ENCODE measurements around the gene U2AF1.
"Not testable (repeated sequence)": the region's sequence is repeated elsewhere in the genome, so short reads cannot be mapped to it uniquely, and the experiment has no call there.

U2AF1 gene

DNA sequence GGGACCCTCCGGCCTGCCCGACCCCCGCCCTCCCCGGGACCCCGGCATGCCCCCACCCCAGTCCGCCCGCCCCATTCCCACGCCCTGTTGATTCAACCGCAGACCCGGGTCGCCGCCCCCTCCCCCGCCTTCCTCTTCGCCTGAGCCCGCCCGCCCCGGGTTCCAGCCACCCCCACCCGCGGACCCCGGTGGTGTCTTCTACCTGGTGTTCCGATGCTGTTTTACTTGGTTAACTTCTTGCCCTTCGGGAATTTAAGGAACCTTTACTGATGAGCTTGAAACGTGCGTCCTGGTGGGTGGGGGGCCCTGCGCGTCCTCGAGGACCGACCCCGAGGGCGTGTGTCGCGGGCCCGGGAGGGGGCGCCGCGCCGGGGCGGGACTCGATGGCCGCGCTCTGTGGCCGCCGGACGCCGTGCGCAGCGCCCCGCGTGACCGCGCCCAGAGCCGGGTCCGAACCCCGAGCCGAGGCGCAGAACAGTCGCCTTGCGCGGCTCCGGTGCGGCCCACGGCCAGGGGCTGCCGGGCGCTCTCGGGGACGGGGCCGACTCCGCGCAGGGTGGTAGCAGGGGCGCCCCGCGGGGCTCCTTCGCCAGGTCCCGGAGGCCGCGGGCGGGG, 31.2 kb downstream of the U2AF1 start:
- not testable (repeated sequence) for DNase-seq

GRCh38 chr21:43075170-43076022, 32.0 kb downstream of the U2AF1 start, which contains the start of gene CBS:
CBS (minus strand) TSS chr21:43075835; CDS start chr21:43072193, 3,642 bp downstream.
- not testable (repeated sequence) for DNase-seq

DNA sequence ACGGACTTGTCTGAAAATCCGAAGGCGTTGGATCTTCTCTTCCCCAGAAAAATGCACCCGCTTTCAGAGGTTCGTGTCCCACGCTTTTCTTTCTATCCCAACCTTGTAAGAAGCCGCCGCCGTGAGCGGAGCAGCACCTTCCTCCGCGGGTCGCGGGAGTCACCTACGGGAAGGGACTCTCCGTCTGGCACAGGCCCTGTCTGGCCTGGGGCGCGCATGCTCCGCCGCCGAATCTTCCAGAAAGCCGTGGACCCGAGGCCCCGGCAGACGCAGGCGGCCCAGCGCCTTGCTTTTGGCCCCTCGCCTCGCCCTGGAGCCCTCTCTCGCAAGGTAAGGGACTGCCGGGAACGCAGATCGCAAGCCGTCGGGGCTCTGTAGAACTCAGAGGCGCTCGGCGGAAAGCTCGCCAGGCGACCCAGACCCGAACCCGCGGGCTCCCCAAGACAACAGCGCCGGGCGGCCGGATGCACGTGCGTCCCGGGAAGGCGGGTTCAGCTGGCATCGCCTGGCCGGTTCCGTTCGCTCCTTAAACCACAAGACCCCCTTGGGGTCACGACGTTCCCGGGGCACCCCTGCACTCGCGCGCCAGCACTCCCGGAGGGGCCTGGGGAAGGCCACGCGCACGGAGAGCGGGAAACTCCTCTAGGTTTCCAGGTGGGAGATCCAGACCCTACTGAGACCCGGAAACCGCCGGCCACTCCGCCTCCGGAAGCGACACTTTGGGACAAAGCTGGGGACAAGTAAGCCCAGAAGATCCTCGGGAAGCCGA, 32.8 kb downstream of the U2AF1 start:
- DNase-seq = not testable (repeated sequence)

- not testable (repeated sequence) for DNase-seq
These were observed 34.6 kb downstream of the U2AF1 start for GRCh38 chr21:43072742-43073141.

DNA sequence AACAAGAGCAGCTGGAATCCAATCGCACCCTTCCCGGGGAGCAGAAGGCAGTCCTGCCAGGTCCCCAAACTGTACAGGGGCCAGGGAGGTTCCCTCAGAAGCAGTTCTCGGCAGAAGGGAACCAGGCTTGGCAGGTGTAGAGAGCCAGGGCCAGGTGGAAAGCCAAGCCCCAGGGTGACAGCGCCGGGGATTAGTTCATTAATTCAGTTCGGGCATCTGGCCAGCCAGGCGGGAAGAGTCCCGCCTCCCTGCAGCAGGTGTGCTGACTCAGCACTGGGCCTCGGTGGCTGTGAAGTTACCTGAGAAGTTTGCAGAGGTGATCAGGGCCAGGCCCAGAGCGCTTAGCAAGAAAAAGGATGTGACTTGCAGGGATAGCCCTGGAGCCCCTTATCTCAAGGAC, 37.7 kb downstream of the U2AF1 start:
- not testable (repeated sequence) for DNase-seq

- not testable (repeated sequence) for DNase-seq
These were observed 39.3 kb downstream of the U2AF1 start for GRCh38 chr21:43068065-43068464.

DNA sequence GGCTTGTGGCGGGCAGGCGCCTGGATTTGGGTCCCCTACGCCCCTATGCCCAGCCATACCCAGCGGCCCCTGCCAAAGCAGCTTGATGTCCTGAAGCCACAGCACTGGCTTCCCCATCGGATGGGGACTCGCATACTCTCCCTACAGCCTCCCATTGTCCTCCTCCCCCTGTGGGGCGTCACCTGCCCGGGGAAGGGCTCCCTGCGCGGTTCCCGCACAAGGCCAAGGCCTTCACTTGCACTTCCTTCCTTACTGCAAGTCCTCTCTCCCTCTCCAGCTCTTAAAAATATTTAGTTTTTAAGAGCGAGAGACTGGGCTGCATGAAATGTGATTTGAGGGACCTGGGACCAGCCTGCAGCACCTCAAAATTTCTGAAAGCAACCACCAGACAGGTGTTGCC, 40.7 kb downstream of the U2AF1 start:
- DNase-seq = not testable (repeated sequence)

DNA sequence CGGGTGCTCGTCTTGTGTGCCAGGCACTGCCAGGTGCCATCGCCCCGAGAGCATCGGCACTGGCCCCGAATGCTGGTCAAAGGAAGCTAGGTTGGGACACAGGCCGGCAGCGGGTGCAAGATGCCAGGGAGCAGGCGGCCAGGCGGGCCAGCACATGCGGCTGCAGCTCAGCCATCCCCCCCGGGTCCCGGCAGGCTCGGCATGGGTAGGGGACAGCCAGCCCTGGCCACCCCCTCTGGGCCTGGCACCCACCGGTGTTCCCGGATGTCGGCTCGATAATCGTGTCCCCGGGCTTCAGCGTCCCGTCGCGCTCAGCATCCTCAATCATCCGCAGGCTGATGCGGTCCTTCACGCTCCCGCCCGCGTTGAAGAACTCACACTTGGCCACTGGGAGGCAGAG, 41.4 kb downstream of the U2AF1 start:
- DNase-seq = not testable (repeated sequence)

- DNase-seq = not testable (repeated sequence)
These were observed 43.0 kb downstream of the U2AF1 start for GRCh38 chr21:43064265-43064917.

GRCh38 chr21:43062955-43063664, 44.3 kb downstream of the U2AF1 start:
- not testable (repeated sequence) for DNase-seq

DNA sequence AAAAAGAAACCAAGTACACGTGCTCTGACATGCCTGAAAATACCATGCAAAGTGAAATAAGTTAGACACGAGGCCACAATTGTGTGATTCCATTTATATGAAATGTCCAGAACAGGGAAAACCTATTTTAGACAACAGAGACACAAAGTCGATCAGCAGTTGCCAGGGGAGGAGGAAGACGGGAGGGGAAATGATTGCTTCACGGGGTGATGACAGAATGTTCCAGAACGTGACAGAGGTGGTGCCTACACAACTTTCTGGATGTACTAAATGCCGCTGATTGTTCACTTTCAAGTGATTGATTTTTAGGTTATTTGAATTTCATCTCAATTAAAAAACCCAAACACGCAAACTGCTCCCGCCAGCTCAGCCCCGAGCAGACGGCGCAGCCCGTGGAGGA, 54.3 kb downstream of the U2AF1 start:
- DNase-seq = not testable (repeated sequence)

- peak; percentile 18 for DNase-seq
These were observed 61.2 kb downstream of the U2AF1 start for GRCh38 chr21:43045876-43046821.

- not testable (repeated sequence) for DNase-seq
These were observed 62.0 kb downstream of the U2AF1 start for GRCh38 chr21:43045165-43045875.

GRCh38 chr21:43044547-43044946, 62.8 kb downstream of the U2AF1 start:
- not testable (repeated sequence) for DNase-seq

DNA sequence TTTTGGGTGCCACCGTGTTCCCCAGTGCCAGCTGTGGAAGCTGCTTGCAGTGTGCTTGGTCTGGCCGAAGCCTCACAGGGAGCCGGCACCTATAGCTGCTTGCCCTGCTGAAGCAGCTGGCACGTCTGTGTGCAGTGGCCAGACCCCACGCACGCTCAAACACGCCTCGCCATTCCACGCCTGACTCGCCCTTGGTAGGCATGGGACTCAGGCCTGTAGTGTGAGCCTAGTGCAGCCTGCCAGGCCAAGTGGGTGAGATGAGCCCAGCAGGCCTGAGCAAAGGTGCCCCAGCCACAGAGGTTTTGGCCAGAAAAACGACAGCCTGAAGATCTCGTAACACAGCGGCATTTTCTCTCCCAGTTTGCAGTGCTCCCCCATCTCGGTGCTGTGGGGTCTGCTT, 64.1 kb downstream of the U2AF1 start:
- not testable (repeated sequence) for DNase-seq
